IMR-90 (cell line): ENCODE measurements around the gene ASTL. TPM values are rescaled to one million over a fixed set of nuclear protein-coding genes. Genes with fewer than 3 reads are reported as not detected.

Source experiments
- ATAC-seq: fragments of 200-7000 bp; cut with Tn5 transposase; 2 replicates; pipeline ENCODE4 v1.9.1; 2020; ENCODE audit warnings: low read depth, mild to moderate bottlenecking, moderate library complexity
- BruUV-seq: library from RNA; stranded (reverse); fragments of 400-500 nt; replicated peaks from 2 replicates; lab custom pipeline; 2021; lab: Mats Ljungman, UMichigan
- CTCF ChIA-PET: fragments of 300-600 bp; formaldehyde crosslinking; extraction: SDS; loops from one replicate; lab custom pipeline; 2021; ENCODE audit warnings: antibody characterized with exemption; lab: Yijun Ruan, JAX
- POLR2A ChIA-PET: fragments of 300-600 bp; sonication (Branson Sonifier 250); formaldehyde crosslinking; loops from one replicate; lab custom pipeline; 2022; ENCODE audit warnings: antibody characterized with exemption; ENCODE audit not compliant: unreplicated experiment; lab: Charles Lee
- DNase-seq: peaks from one replicate; pipeline ENCODE4 v3.0.0; 2013
- H2AFZ ChIP-seq: replicated peaks from 2 replicates; pipeline ENCODE3; 2013; ENCODE audit warnings: low read length, mild to moderate bottlenecking; ENCODE audit not compliant: poor library complexity
- H2AK5ac ChIP-seq: 2 replicates; pipeline ENCODE4 v1.6.1; 2013; ENCODE audit warnings: low read depth, low read length, inconsistent platforms
- H2AK9ac ChIP-seq: replicated peaks from 2 replicates; pipeline ENCODE3; 2013; ENCODE audit warnings: mild to moderate bottlenecking, low read depth, low read length, moderate library complexity; ENCODE audit not compliant: poor library complexity
- H2BK120ac ChIP-seq: 2 replicates; pipeline ENCODE4 v1.6.1; 2013; ENCODE audit warnings: low read depth, low read length, inconsistent platforms
- H2BK15ac ChIP-seq: 3 replicates; pipeline ENCODE4 v1.6.1; 2013; ENCODE audit warnings: low read depth, low read length, inconsistent platforms
- H2BK20ac ChIP-seq: 2 replicates; pipeline ENCODE4 v1.6.1; 2013; ENCODE audit warnings: low read depth, mild to moderate bottlenecking, inconsistent platforms, low read length, moderate library complexity
- H2BK5ac ChIP-seq: 2 replicates; pipeline ENCODE4 v1.6.1; 2013; ENCODE audit warnings: mild to moderate bottlenecking, low read depth, low read length, inconsistent platforms; ENCODE audit not compliant: poor library complexity, severe bottlenecking
- H3K14ac ChIP-seq: replicated peaks from 2 replicates; pipeline ENCODE4 v1.6.1; 2013; ENCODE audit warnings: low read depth, low read length, inconsistent platforms
- H3K18ac ChIP-seq: 2 replicates; pipeline ENCODE4 v1.6.1; 2013; ENCODE audit warnings: low read depth, low read length, control low read depth
- H3K23ac ChIP-seq: 2 replicates; pipeline ENCODE4 v1.6.1; 2013; ENCODE audit warnings: low read depth, low read length, inconsistent platforms
- H3K27ac ChIP-seq: 2 replicates; pipeline ENCODE4 v1.5.1; 2013; ENCODE audit warnings: mild to moderate bottlenecking, control low read depth, low read length; ENCODE audit not compliant: insufficient read depth
- H3K27me3 ChIP-seq: 2 replicates; pipeline ENCODE4 v1.6.1; 2013; ENCODE audit warnings: low read length; ENCODE audit not compliant: control insufficient read depth, insufficient read depth
- H3K36me3 ChIP-seq: 2 replicates; pipeline ENCODE4 v1.6.1; 2013; ENCODE audit warnings: low read length, mixed read lengths; ENCODE audit not compliant: control insufficient read depth, insufficient read depth
- H3K4ac ChIP-seq: 2 replicates; pipeline ENCODE4 v1.6.1; 2013; ENCODE audit warnings: low read depth, low read length, inconsistent platforms
- H3K4me1 ChIP-seq: 2 replicates; pipeline ENCODE4 v1.6.1; 2013; ENCODE audit warnings: low read length, mixed read lengths; ENCODE audit not compliant: control insufficient read depth, insufficient read depth
- H3K4me2 ChIP-seq: 2 replicates; pipeline ENCODE4 v1.6.1; 2013; ENCODE audit warnings: low read depth, mild to moderate bottlenecking, control low read depth, low read length, moderate library complexity
- H3K4me3 ChIP-seq: 2 replicates; pipeline ENCODE4 v1.5.1; 2013; ENCODE audit warnings: low read depth, mild to moderate bottlenecking, control low read depth, low read length, moderate library complexity; ENCODE audit not compliant: insufficient read depth
- H3K56ac ChIP-seq: 2 replicates; pipeline ENCODE4 v1.6.1; 2013; ENCODE audit warnings: low read length, inconsistent platforms; ENCODE audit not compliant: insufficient read depth; ENCODE audit errors: extremely low read depth
- H3K79me1 ChIP-seq, 2 experiments: 2 replicates each; pipeline ENCODE4 v1.6.1; 2013; ENCODE audit warnings: low read length in 2 of 2, inconsistent platforms in 1 of 2, low read depth in 1 of 2
- H3K9ac ChIP-seq: 2 replicates; pipeline ENCODE4 v1.6.1; 2013; ENCODE audit warnings: low read depth, low read length, control low read depth
- H3K9me1 ChIP-seq: 2 replicates; pipeline ENCODE4 v1.6.1; 2013; ENCODE audit warnings: low read length, inconsistent platforms; ENCODE audit not compliant: insufficient read depth
- H3K9me3 ChIP-seq: 2 replicates; pipeline ENCODE4 v1.6.1; 2013; ENCODE audit warnings: low read length; ENCODE audit not compliant: control insufficient read depth, insufficient read depth
- H4K20me1 ChIP-seq: 2 replicates; pipeline ENCODE4 v1.6.1; 2013; ENCODE audit warnings: low read length, inconsistent platforms; ENCODE audit not compliant: insufficient read depth
- H4K5ac ChIP-seq: 2 replicates; pipeline ENCODE4 v1.6.1; 2013; ENCODE audit warnings: mild to moderate bottlenecking, low read depth, low read length, control low read depth
- H4K8ac ChIP-seq, 2 experiments: 2 replicates each; pipeline ENCODE4 v1.6.1; 2013; ENCODE audit warnings: low read depth in 2 of 2, low read length in 2 of 2, control low read depth in 1 of 2, inconsistent platforms in 1 of 2
- H4K91ac ChIP-seq: 2 replicates; pipeline ENCODE4 v1.6.1; 2013; ENCODE audit warnings: low read depth, low read length, inconsistent platforms; ENCODE audit not compliant: insufficient read depth
- CHD1 ChIP-seq: IDR thresholded peaks from 2 replicates; pipeline ENCODE4 v1.6.1; 2012; ENCODE audit warnings: low read depth, low read length, improper control_type of control experiment
- CTCF ChIP-seq: conservative IDR thresholded peaks from 2 replicates; pipeline ENCODE4 v1.5.1; 2012; ENCODE audit warnings: mild to moderate bottlenecking, low read depth, low read length, improper control_type of control experiment
- MAFK ChIP-seq: IDR thresholded peaks from 2 replicates; pipeline ENCODE4 v1.6.1; 2012; ENCODE audit warnings: low read depth, low read length, improper control_type of control experiment
- MAZ ChIP-seq: IDR thresholded peaks from 2 replicates; pipeline ENCODE4 v1.6.1; 2012; ENCODE audit warnings: low read depth, mild to moderate bottlenecking, low read length, improper control_type of control experiment, moderate library complexity, borderline replicate concordance
- NFE2L2 ChIP-seq: fragments of 150-350 bp; IDR thresholded peaks from 2 replicates; pipeline ENCODE4 v1.6.1; 2016; ENCODE audit warnings: low read depth, mild to moderate bottlenecking, low read length
- POLR2A ChIP-seq: IDR thresholded peaks from 2 replicates; pipeline ENCODE4 v1.6.1; 2012; ENCODE audit warnings: mild to moderate bottlenecking, low read depth, low read length
- RCOR1 ChIP-seq: IDR thresholded peaks from 2 replicates; pipeline ENCODE4 v1.6.1; 2012; ENCODE audit warnings: mild to moderate bottlenecking, low read length, improper control_type of control experiment; ENCODE audit not compliant: insufficient replicate concordance
- WGBS, 2 experiments: methylation state at CpG; one replicate each; pipeline versions ENCODE4 v1.1.5 to v1.1.7; 2013; ENCODE audit warnings: missing lambda C conversion rate in 2 of 2; ENCODE audit not compliant: insufficient read length in 1 of 2; ENCODE audit errors: extremely low coverage in 2 of 2; 5-methylcytosine and 5-hydroxymethylcytosine counted together
- dilution Hi-C: fragments of 300-500 bp; cut with HindIII; formaldehyde crosslinking; loops from one replicate; pipeline ENCODE4 v1.14.3; 2018; ENCODE audit warnings: low sequenced_read_pairs; ENCODE audit not compliant: unreplicated experiment
- in situ Hi-C: fragments of 300-500 bp; cut with MboI; formaldehyde crosslinking; loops from 3 replicates; pipeline ENCODE4 v1.14.3; 2019; ENCODE audit warnings: low sequenced_read_pairs, inconsistent platforms, mixed read lengths
- intact Hi-C: fragments of 100-400 bp; cut with micrococcal nuclease; formaldehyde crosslinking; loops from 2 replicates; pipeline ENCODE4 v1.10.0; 2022
- polyA plus RNA-seq, 3 experiments: library from polyadenylated mRNA; depleted of rRNA; stranded (reverse); fragments of >200 nt; gene quantifications; 2 replicates each; pipeline ENCODE4 v1.2.3, GENCODE V29; 2012; ENCODE audit warnings: low replicate concordance in 1 of 3
- total RNA-seq: library from RNA; depleted of rRNA; stranded (reverse); fragments of >200 nt; gene quantifications from 2 replicates; pipeline ENCODE4 v1.2.3, GENCODE V29; 2012
- TF ChIP-seq, protein P1 (sequence below): fragments of 150-350 bp; IDR thresholded peaks from 2 replicates; pipeline ENCODE4 v1.6.1; 2016; ENCODE audit warnings: low read depth, mild to moderate bottlenecking, low read length, moderate library complexity, borderline replicate concordance

ASTL gene
- total and polyA plus RNA-seq, 2 of the 4 experiments (the other 2 are of a cell fraction), result not detected

- no peak overlapping the region for H3K18ac ChIP-seq
- intact Hi-C loops, result no loop called here
- no peak overlapping the region for H2AK5ac ChIP-seq
- H2BK20ac ChIP-seq, result no peak overlapping the region
- CTCF ChIA-PET, result no interaction called here
- ATAC-seq, result no peak
- no peak overlapping the region for H2AK9ac ChIP-seq
- no peak overlapping the region for H2BK120ac ChIP-seq
- H3K14ac ChIP-seq, result no peak overlapping the region
- H2AFZ ChIP-seq, result no peak overlapping the region
- peaks cover 13% of the 10 kb centered on the region for H3K27me3 ChIP-seq
- H3K4me2 ChIP-seq, result no peak overlapping the region
- BruUV-seq, result no TSS peak
- POLR2A ChIA-PET, result no interaction called here
- H3K23ac ChIP-seq, result no peak overlapping the region
- no peak overlapping the region for H3K4me3 ChIP-seq
- H3K4ac ChIP-seq, result no peak overlapping the region
- no peaks in the 10 kb centered on the region for H3K9me1 ChIP-seq
- no peaks in the 10 kb centered on the region for H3K9me3 ChIP-seq
- no peaks in the 10 kb centered on the region for H3K79me1 ChIP-seq
- TF ChIP-seq CTCF (no peak), MAFK (no peak), POLR2A (no peak), CHD1 (no peak), NFE2L2 (no peak), MAZ (no peak), RCOR1 (no peak)
- TF ChIP-seq, protein P1, sequence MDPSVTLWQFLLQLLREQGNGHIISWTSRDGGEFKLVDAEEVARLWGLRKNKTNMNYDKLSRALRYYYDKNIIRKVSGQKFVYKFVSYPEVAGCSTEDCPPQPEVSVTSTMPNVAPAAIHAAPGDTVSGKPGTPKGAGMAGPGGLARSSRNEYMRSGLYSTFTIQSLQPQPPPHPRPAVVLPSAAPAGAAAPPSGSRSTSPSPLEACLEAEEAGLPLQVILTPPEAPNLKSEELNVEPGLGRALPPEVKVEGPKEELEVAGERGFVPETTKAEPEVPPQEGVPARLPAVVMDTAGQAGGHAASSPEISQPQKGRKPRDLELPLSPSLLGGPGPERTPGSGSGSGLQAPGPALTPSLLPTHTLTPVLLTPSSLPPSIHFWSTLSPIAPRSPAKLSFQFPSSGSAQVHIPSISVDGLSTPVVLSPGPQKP, result no peak
- H4K20me1 ChIP-seq, result no peaks in the 10 kb centered on the region
- no peak overlapping the region for H2BK15ac ChIP-seq
- in situ Hi-C loops, result no loop called here
- H3K27ac ChIP-seq, result no peak overlapping the region
- WGBS, 2 experiments, result 70% methylated on average over 4 of the region's 5 CpGs; no CpG with 5 or more reads in 1 of the 2 experiments
- no peak overlapping the region for H3K9ac ChIP-seq
- no peak for DNase-seq
- H4K8ac ChIP-seq, result no peak overlapping the region
- dilution Hi-C loops, result no loop called here
- no peak overlapping the region for H4K5ac ChIP-seq
- H4K91ac ChIP-seq, result no peak overlapping the region
- H3K36me3 ChIP-seq, result no peaks in the 10 kb centered on the region
- H2BK5ac ChIP-seq, result no peak overlapping the region
- no peak overlapping the region for H3K56ac ChIP-seq
- H3K4me1 ChIP-seq, result peaks cover 2% of the 10 kb centered on the region; the same call in 1 of the 2 replicates
These were observed 40.9 kb downstream of the ASTL start for GRCh38 chr2:96097441-96097840.
